DMS 273 (cell line): Measurements from ENCODE around the gene SPATA6L.
A peak's percentile ranks its signal among the peaks of the same experiment; 100 is the strongest.
"Not testable (repeated sequence)": the region's sequence is repeated elsewhere in the genome, so short reads cannot be mapped to it uniquely, and the experiment has no call there.

ENCODE experiments used
- DNase-seq: peaks from one replicate; lab custom pipeline; 2025; ENCODE audit not compliant: unreplicated experiment; lab: John Stamatoyannopoulos, UW

The SPATA6L gene

GRCh38 chr9:4640027-4640426 lies 26.3 kb downstream of the SPATA6L start:
- DNase-seq: peak; percentile 65

GRCh38 chr9:4639420-4639819 lies 26.9 kb downstream of the SPATA6L start:
- no peak for DNase-seq

GRCh38 chr9:4638968-4639367 lies 27.3 kb downstream of the SPATA6L start:
- DNase-seq: no peak

- DNase-seq: peak; percentile 11
These were observed 35.4 kb downstream of the SPATA6L start for GRCh38 chr9:4630836-4631235.

GRCh38 chr9:4622016-4622415 lies 44.3 kb downstream of the SPATA6L start:
- no peak for DNase-seq

- no peak for DNase-seq
These were observed 45.3 kb downstream of the SPATA6L start for GRCh38 chr9:4620881-4621555.

GRCh38 chr9:4620057-4620765 lies 46.1 kb downstream of the SPATA6L start:
- DNase-seq: no peak

- no peak for DNase-seq
These were observed 47.6 kb downstream of the SPATA6L start for GRCh38 chr9:4618700-4619099.

GRCh38 chr9:4617752-4618151 lies 48.5 kb downstream of the SPATA6L start:
- peak; percentile 5 for DNase-seq

- DNase-seq: no peak
These were observed 50.5 kb downstream of the SPATA6L start for GRCh38 chr9:4615778-4616177.

GRCh38 chr9:4615251-4615650 lies 51.0 kb downstream of the SPATA6L start:
- DNase-seq: no peak

GRCh38 chr9:4614627-4615026 lies 51.7 kb downstream of the SPATA6L start:
- DNase-seq: no peak

- not testable (repeated sequence) for DNase-seq
These were observed 60.2 kb downstream of the SPATA6L start for GRCh38 chr9:4606033-4606432.

- peak; percentile 87 for DNase-seq
These were observed 61.6 kb downstream of the SPATA6L start for GRCh38 chr9:4604678-4605095.

GRCh38 chr9:4603830-4604229 lies 62.5 kb downstream of the SPATA6L start:
- DNase-seq: no peak

GRCh38 chr9:4600368-4600767 lies 65.9 kb downstream of the SPATA6L start:
- no peak for DNase-seq

GRCh38 chr9:4596165-4596922 lies 69.9 kb downstream of the SPATA6L start:
- DNase-seq: no peak

GRCh38 chr9:4594994-4595393 lies 71.3 kb downstream of the SPATA6L start:
- no peak for DNase-seq

- DNase-seq: no peak
These were observed 71.7 kb downstream of the SPATA6L start for GRCh38 chr9:4594545-4594944.

GRCh38 chr9:4592886-4593285 lies 73.4 kb downstream of the SPATA6L start:
- no peak for DNase-seq

GRCh38 chr9:4592295-4592694 lies 74.0 kb downstream of the SPATA6L start:
- DNase-seq: no peak

- DNase-seq: no peak
These were observed 75.2 kb downstream of the SPATA6L start for GRCh38 chr9:4591123-4591500.
